OCI-LY1 (cell line): Measurements from ENCODE around the gene GPR148.

Experiments used
- EZH2 ChIP-seq: fragments of 200-600 bp; sonication (generic), shearing (Covaris generic); IDR thresholded peaks from 2 replicates; pipeline ENCODE4 v1.8.0; 2017; ENCODE audit warnings: borderline replicate concordance, mixed run types, mild to moderate bottlenecking, antibody characterized with exemption, low read length, moderate library complexity, mixed read lengths
- TF ChIP-seq, protein P1 (sequence below): fragments of 200-600 bp; sonication (generic), shearing (Covaris generic); IDR thresholded peaks from 2 replicates; pipeline ENCODE4 v1.5.1; 2017; ENCODE audit warnings: mild to moderate bottlenecking, antibody characterized with exemption, low read length, moderate library complexity, mixed read lengths

DNA sequence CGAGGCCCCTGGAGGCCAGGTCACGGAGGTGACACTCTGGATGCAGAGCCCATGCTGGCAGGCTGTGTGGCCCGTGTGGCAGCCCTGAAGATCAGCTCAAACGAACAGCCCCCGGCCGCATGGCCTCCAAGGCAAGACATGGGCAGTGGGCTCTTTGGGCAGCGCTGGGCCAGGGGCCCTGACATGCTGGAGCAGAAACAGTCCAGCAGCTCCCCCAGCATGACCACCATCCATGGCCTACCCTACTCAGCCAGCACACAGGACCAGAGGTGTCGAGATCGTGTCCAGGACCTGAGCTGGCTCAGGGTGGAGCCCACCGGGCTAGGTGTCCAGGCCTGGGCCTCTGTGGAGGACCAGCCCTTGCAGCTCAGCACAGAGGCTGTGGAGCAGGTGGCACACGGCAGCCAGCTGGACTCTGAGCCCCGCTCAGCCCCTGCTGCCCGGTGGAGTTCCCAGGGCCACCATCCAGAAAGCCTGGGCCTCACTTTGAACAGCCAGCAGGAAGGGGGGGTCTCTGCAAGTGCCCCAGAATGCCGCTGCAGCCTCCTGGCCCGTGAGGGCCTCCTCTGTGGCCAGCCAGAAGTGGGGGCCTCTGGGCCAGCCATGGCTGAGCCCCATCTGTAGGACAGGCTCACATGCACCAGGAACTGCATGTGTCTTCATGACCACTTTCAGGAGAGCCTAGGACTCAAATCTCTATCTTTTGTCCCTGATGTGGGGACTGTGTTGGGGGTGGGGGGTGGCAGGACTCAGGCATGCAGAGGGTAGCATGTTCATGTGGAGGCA lies 35.4 kb downstream of the GPR148 start:
- TF ChIP-seq, protein P1, sequence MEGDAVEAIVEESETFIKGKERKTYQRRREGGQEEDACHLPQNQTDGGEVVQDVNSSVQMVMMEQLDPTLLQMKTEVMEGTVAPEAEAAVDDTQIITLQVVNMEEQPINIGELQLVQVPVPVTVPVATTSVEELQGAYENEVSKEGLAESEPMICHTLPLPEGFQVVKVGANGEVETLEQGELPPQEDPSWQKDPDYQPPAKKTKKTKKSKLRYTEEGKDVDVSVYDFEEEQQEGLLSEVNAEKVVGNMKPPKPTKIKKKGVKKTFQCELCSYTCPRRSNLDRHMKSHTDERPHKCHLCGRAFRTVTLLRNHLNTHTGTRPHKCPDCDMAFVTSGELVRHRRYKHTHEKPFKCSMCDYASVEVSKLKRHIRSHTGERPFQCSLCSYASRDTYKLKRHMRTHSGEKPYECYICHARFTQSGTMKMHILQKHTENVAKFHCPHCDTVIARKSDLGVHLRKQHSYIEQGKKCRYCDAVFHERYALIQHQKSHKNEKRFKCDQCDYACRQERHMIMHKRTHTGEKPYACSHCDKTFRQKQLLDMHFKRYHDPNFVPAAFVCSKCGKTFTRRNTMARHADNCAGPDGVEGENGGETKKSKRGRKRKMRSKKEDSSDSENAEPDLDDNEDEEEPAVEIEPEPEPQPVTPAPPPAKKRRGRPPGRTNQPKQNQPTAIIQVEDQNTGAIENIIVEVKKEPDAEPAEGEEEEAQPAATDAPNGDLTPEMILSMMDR = no peak
- TF ChIP-seq EZH2 = no peak
